A673 (cell line): ENCODE results near the gene TLR9. TPM values are rescaled to one million over a fixed set of nuclear protein-coding genes. Genes with fewer than 3 reads are reported as not detected.

Source experiments
- BruUV-seq: library from RNA; stranded (reverse); fragments of 400-500 nt; replicated peaks from 2 replicates; lab custom pipeline; 2021; lab: Mats Ljungman, UMichigan
- CTCF ChIA-PET: fragments of 300-600 bp; sonication (Branson Sonifier 250); formaldehyde crosslinking; loops from one replicate; lab custom pipeline; 2022; ENCODE audit warnings: antibody characterized with exemption; lab: Charles Lee
- POLR2A ChIA-PET: fragments of 300-600 bp; sonication (Branson Sonifier 250); formaldehyde crosslinking; loops from one replicate; lab custom pipeline; 2022; ENCODE audit warnings: antibody characterized with exemption; ENCODE audit not compliant: low non-redundant PET; lab: Charles Lee
- DNase-seq: peaks from one replicate; pipeline ENCODE4 v3.0.0-alpha.2; 2015; ENCODE audit warnings: low spot score
- H3K27ac ChIP-seq: fragments of 200-600 bp; sonication (generic); 2 replicates; pipeline ENCODE4 v1.5.1; 2016; ENCODE audit warnings: mixed run types, low read depth, mild to moderate bottlenecking, mixed read lengths, antibody characterized with exemption, low read length; ENCODE audit not compliant: poor library complexity, severe bottlenecking
- H3K27me3 ChIP-seq: fragments of 200-600 bp; sonication (generic); replicated peaks from 2 replicates; pipeline ENCODE4 v1.6.1; 2017; ENCODE audit warnings: mixed run types, low read depth, mild to moderate bottlenecking, mixed read lengths, antibody characterized with exemption, low read length; ENCODE audit not compliant: insufficient read depth, poor library complexity
- H3K36me3 ChIP-seq: fragments of 200-600 bp; sonication (generic); 2 replicates; pipeline ENCODE4 v1.6.1; 2016; ENCODE audit warnings: mixed run types, mild to moderate bottlenecking, mixed read lengths, antibody characterized with exemption, low read length; ENCODE audit not compliant: insufficient read depth, poor library complexity, severe bottlenecking
- H3K4me1 ChIP-seq: fragments of 200-600 bp; sonication (generic); 2 replicates; pipeline ENCODE4 v1.6.1; 2017; ENCODE audit warnings: mixed run types, mild to moderate bottlenecking, mixed read lengths, antibody characterized with exemption, low read length; ENCODE audit not compliant: insufficient read depth, poor library complexity, severe bottlenecking
- H3K4me3 ChIP-seq: fragments of 200-600 bp; sonication (generic); 2 replicates; pipeline ENCODE4 v1.5.1; 2016; ENCODE audit warnings: low read depth, mixed run types, mild to moderate bottlenecking, mixed read lengths, low read length; ENCODE audit not compliant: poor library complexity, severe bottlenecking
- H3K9me3 ChIP-seq: fragments of 200-600 bp; sonication (generic); 2 replicates; pipeline ENCODE4 v1.6.1; 2016; ENCODE audit warnings: mixed run types, low read depth, mild to moderate bottlenecking, mixed read lengths, antibody characterized with exemption, low read length; ENCODE audit not compliant: poor library complexity, severe bottlenecking
- EZH2 ChIP-seq: fragments of 200-600 bp; sonication (generic); IDR thresholded peaks from 2 replicates; pipeline ENCODE4 v1.6.1; 2017; ENCODE audit warnings: borderline replicate concordance, low read depth, mild to moderate bottlenecking, mixed read lengths, antibody characterized with exemption, low read length; ENCODE audit not compliant: poor library complexity, severe bottlenecking
- intact Hi-C: fragments of 100-400 bp; cut with micrococcal nuclease; formaldehyde crosslinking; loops from one replicate; pipeline ENCODE4 v1.10.0; 2022; ENCODE audit not compliant: unreplicated experiment
- total RNA-seq: library from RNA; stranded (reverse); gene quantifications from 2 replicates; pipeline ENCODE4 v1.2.3, GENCODE V29; 2021
- TF ChIP-seq, protein P1 (sequence below): fragments of 300-800, 200-600 bp; sonication (generic); conservative IDR thresholded peaks from 2 replicates; pipeline ENCODE4 v1.5.1; 2017; ENCODE audit warnings: low read depth, mild to moderate bottlenecking, antibody characterized with exemption, low read length, moderate library complexity, mixed read lengths

The TLR9 gene
- total RNA-seq, 1 experiment from 2014 or later: not detected

DNA sequence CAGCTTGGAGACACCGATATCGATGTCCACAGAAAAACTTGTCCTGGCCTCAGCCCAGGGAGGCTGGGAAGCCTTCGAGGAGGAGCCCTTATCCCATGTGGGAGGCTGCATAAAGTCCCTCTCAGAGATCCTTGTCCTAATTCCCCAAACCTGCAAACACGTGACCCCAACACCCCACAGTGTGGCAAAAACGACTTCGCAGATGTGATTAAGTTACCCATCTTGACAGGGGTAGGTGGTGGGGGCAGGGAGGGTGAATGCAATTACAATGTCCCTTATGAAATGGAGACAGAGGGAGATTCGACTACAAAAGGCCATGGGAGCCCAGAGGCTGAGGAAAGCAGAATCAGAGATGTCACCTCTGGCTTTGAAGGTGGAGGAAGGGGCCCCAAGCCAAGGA lies 2.3 kb upstream of the TLR9 start:
- Histone ChIP-seq H3K4me1 (no peaks in the 10 kb centered on the region), H3K4me3 (no peak overlapping the region), H3K36me3 (no peaks in the 10 kb centered on the region), H3K27ac (no peak overlapping the region), H3K9me3 (no peaks in the 10 kb centered on the region), H3K27me3 (no peaks in the 10 kb centered on the region)
- DNase-seq: no peak
- POLR2A ChIA-PET: no interaction called here
- no TSS peak for BruUV-seq
- intact Hi-C loops: no loop called here
- no peak for TF ChIP-seq EZH2
- TF ChIP-seq, protein P1, sequence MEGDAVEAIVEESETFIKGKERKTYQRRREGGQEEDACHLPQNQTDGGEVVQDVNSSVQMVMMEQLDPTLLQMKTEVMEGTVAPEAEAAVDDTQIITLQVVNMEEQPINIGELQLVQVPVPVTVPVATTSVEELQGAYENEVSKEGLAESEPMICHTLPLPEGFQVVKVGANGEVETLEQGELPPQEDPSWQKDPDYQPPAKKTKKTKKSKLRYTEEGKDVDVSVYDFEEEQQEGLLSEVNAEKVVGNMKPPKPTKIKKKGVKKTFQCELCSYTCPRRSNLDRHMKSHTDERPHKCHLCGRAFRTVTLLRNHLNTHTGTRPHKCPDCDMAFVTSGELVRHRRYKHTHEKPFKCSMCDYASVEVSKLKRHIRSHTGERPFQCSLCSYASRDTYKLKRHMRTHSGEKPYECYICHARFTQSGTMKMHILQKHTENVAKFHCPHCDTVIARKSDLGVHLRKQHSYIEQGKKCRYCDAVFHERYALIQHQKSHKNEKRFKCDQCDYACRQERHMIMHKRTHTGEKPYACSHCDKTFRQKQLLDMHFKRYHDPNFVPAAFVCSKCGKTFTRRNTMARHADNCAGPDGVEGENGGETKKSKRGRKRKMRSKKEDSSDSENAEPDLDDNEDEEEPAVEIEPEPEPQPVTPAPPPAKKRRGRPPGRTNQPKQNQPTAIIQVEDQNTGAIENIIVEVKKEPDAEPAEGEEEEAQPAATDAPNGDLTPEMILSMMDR: no peak
- CTCF ChIA-PET: no interaction called here

DNA sequence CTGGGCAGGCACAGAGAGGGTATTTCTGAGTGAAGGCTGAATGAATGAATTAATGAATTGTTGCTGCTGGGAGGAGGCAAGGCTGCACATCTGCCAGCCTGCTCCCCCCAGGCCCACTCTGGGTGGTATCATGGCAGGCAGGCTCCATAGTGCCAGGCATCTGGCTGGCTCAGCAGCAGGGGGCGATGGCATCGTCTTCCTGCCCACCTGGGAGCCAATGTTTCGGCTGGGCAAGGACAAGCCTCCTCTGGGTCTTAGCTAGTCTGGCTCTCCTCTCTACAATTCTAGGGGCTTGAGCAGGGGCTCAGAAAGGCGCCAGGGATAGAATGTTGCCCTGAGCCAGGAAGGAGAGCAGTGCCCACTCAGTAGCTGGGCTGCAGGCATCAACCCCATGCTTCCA lies 1.7 kb upstream of the TLR9 start:
- no peaks in the 10 kb centered on the region for H3K27me3 ChIP-seq
- no peaks in the 10 kb centered on the region for H3K9me3 ChIP-seq
- TF ChIP-seq, protein P1: no peak
- TF ChIP-seq EZH2: no peak
- POLR2A ChIA-PET: no interaction called here
- intact Hi-C loops: no loop called here
- H3K27ac ChIP-seq: no peak overlapping the region
- CTCF ChIA-PET: no interaction called here
- H3K4me3 ChIP-seq: no peak overlapping the region
- H3K36me3 ChIP-seq: no peaks in the 10 kb centered on the region
- no peaks in the 10 kb centered on the region for H3K4me1 ChIP-seq
- BruUV-seq: no TSS peak
- DNase-seq: no peak

DNA sequence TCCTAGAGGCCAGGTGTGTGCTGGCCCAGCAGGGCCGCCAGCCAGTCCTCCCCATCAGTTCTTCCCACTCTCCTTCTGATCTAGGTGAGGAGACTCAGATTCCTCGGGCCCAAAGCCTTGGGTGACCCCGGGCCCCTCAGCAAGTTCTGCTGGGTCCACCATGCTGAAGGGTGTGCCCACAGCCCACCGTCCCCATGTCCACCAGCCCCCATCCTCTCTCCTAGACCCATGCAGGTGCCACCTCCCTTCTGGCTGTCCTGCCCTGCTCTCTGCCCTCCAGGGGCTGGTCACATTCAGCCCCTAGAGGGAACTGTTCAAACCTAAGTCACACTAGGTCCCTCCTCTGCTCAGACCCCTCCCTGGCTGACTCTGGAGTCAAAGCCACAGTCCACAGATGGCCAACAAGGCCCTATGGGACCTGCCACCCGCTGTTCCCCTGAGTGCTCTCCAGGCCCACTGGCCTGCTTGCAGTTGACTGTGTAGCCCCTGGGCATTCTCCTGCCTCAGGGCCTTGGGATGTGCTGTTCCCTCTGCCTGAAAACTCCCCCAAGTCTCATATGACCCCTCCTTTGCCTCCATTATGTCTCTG lies 878 bp upstream of the TLR9 start:
- H3K4me1 ChIP-seq: no peaks in the 10 kb centered on the region
- ChIA-PET POLR2A (no interaction called here), CTCF (no interaction called here)
- no peak overlapping the region for H3K27ac ChIP-seq
- no TSS peak for BruUV-seq
- H3K36me3 ChIP-seq: no peaks in the 10 kb centered on the region
- intact Hi-C loops: no loop called here
- TF ChIP-seq EZH2: no peak
- TF ChIP-seq, protein P1: no peak
- DNase-seq: no peak
- no peaks in the 10 kb centered on the region for H3K9me3 ChIP-seq
- H3K4me3 ChIP-seq: no peak overlapping the region
- H3K27me3 ChIP-seq: no peaks in the 10 kb centered on the region
